Left renal pelvis (tissue), 4 donors: Measurements from ENCODE around the gene CRTC2. TPM values are rescaled to one million over a fixed set of nuclear protein-coding genes. Genes with fewer than 3 reads are reported as not detected.

Source experiments
- DNase-seq, 4 donors: peaks; one replicate each; pipeline ENCODE4 v3.0.0-alpha.2; 2013; ENCODE audit warnings: low read depth in 4 of 4, low spot score in 3 of 4
- polyA plus RNA-seq, 4 donors: library from polyadenylated mRNA; unstranded; fragments of 120-200 nt; gene quantifications; one replicate each; pipeline ENCODE4 v1.2.1, GENCODE V29; 2013; ENCODE audit not compliant: insufficient read length in 4 of 4

Gene CRTC2
- polyA plus RNA-seq, 4 donors, result 33.9 to 58.7 (median 43.8) TPM

DNA sequence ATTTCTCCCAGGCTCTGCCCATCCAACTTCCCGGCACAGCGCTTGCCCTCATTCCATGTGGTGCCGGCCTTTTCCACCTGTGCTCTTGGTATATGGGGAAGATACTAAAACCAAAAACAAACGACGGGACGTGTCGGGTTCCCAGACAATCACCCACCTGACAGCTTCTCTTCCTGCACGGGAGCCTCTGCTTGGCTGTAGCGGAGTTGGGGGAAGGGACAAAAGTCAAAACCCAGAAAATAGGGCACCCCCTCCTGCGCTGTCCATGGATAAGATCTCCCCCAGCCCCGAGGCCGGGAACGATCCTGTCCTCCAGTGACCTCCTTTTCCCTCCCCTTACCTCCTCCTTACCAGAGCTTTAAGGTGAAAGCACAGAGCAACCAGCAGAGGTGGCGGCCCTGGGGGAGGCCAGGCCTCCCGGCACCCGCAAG lies 18.4 kb upstream of the CRTC2 start:
- no peak for DNase-seq

DNA sequence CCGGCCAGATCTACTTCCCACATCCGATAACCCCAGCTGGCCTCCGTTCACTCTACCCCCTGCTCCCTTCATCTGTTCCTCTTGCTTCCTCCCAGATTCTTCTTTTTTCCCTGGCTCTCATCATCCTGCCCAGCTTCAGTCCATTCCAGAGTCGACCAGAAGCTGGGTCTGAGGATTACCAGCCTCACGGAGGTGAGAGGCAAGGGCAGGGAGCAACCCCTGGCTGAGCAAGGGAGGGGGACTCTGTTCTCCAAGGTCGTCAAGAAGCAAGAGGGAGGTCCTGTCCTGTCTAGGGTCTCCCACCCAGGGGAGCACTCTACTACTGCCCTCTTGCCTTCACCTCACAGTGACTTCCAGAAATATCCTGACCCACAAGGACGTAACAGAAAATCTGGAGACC lies 15.1 kb upstream of the CRTC2 start:
- DNase-seq, result no peak

DNA sequence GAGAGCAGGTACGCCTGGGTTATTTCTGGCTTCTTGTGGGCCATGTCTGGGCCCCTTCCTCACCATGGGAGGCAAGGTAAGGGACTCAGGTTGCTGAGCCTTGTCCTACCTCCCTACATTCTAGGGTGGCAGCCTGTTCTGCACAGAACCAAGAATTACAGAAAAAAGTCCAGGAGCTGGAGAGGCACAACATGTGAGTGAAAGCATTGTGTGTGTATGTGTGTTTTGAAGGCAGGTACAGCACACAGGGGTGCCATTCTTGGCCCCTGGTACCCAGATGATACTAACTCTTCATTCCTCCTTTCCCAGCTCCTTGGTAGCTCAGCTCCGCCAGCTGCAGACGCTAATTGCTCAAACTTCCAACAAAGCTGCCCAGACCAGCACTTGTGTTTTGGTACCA lies 14.7 kb upstream of the CRTC2 start:
- DNase-seq, result no peak

DNA sequence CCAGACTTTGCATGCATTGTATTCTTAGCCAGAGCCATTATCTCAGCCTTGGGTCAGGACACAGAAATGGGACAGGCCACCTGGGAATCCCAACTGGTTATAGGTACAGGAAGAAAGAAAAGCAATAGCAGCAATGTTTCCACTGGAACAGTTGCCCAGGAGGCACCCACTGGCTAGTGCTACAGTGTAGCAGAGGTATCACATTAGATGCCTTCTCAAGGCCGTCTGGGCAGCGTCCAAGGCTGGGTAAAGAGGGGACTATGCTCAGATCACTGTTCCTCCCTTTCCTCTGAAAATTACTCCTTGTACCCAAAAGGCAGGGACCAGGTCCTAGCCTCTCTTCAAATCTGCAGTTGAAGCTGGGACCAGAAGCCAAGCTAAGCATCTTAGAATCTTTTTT lies 11.9 kb upstream of the CRTC2 start:
- no peak for DNase-seq

DNA sequence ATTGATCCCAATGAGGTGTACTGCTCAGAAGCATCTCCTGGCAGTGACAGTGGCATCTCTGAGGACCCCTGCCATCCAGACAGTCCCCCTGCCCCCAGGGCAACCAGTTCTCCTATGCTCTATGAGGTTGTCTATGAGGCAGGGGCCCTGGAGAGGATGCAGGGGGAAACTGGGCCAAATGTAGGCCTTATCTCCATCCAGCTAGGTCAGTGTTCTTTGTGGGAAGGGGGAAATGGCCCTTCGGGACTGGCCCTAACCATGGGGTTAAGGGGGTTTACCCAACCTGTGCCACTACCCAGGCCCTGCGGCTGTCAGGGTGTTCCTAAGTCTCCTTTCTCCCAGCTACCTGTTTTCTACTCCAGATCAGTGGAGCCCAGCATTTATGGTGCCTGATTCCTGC lies 10.6 kb upstream of the CRTC2 start:
- DNase-seq, result no peak

DNA sequence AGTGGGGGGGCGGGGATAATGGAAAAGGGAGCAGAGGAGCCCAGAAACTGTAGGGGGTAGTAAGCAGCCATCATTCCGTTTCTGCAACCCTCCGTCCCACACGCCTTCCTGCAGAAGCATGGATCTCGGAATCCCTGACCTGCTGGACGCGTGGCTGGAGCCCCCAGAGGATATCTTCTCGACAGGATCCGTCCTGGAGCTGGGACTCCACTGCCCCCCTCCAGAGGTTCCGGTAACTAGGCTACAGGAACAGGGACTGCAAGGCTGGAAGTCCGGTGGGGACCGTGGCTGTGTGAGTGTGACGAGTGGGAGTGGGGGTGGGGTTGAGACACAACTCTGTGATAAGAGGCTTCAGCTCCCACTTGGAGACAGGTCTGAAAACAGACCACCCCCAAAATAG lies 10.0 kb upstream of the CRTC2 start:
- DNase-seq, result no peak

DNA sequence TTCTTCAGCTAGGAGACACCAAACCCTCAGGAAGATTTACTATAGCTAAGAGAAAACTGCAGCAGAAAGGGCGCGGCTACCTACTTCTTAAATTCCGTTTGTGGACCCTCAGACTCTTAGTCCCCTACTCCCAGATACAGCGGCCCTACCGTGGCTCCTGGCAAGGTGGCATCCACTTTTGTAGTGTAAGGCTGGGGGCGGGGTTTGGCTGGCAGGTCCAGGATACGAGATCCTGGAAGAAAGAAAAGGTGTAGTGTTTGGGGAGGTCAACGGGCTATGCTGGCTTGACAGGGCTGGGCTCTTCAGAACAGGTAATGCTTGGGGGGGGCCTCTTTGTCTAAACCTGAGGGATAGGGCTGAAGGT lies 9.6 kb upstream of the CRTC2 start:
- no peak for DNase-seq

DNA sequence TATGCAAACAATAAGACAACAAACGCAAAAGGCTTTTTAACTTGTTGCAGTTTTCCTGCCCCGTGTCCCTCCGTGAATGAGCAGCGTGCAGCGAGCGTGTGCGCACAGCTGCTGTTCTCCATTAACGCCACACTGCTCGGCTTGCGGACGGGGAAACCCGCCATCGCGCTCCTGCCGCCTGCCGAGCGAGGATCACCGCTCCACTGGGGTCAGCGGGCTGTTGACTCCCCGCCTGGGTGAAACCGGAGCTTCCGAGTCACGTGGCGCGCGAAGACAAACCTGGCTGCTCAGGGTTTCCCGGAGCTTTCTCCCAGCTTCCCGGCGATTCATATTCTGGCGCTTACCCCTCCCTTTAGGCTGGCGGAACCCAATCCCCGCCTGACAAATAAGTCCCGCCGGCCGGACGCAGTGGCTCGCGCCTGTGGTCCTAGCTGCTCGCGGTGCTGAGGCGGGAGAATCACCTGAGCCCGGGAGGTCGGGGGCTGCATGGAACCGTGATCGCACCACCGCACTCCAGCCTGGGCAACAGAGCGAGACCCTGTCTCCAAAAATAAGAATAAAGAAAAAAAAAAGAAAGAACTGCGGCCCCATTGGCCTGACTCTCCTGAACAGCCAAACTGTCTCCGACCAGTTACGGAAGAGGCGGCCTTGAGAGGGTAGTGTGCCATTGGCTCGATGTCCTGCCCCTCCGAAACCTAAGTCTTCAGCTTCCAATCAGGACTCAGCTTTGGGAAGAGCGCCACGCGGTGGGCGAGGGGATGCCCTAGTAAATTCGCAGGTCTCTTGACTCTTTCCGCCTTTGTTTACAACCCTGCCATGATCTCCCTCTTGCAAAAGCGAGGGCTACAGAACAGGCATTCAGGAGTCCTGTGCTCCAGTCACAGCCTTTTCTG lies 8.9 kb upstream of the CRTC2 start, which contains the start of gene CREB3L4:
CREB3L4 (plus strand) TSS at position 796 of the 893 bp plus-strand sequence. CDS start 624 bp downstream, outside the sequence.
- DNase-seq, result peak; percentile 92 to 97 (median 93)

DNA sequence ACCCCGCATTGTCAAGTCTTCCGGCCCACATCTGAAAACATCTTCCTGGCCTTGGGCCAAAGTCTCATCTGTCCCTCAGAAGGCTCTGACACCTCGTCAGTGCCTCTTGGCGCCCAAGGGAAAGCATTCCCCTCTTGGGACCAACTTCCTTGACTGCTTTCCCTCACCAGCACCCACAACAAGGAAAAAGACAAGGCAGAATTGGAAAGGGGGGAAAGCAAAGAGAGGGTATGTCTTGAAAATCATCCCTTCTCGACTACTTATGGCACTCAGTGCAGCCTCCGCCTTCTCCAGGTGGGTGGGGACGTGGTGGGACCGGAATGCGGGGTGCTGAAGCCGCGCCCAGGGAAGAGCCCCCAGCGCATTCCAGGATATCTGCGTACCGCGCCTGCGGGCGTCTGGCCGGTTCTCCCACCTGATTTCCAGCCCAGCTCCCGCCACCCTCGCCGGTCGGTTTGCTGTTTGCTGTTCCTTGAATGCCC lies 5.5 kb upstream of the CRTC2 start:
- DNase-seq, result no peak

DNA sequence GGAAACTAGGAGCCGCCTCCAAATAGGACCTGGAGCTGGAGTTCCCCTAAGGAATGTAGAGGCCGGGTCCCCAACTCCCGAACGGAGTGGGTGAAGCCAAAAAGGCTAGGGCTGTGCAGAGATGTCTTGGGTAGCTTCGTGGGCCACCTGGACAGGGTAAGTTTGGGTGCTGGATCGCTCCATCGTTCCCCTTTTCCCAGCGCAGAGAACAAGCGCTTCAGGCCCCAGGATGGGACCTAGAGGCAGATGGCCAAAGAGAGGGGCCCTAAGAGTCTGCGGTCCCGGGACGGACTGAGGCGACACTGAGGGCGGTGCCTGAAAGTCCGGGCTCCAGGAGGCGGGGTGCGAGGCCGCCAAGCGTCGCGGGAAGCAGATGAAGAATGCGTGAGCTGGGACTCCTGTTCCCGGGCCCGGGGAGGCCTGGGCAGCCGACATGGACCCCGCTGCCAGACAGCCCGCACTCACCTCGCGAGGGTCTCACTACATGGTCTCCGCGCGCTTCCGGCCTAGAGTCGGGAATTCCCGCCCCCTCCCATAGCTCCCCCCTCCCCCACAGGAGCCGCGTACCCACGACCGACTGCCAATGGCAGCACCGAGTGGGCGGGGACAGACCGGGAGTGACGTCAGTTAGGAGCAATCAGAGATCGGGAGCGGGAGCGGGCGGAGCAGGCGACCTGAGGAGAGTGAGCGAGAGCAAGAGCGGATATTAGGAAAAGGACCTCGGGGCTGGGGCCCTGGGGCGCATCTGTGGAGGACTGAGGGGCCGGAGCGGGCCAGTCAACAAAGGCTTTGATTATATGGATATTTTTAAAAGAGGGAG lies 4.8 kb upstream of the CRTC2 start, which contains the start of gene SLC39A1:
SLC39A1 (minus strand) TSS at position 508 of the 820 bp plus-strand sequence. CDS start 822 bp downstream, outside the sequence.
- DNase-seq, result peak; percentile 97 to 98 (median 97)

DNA sequence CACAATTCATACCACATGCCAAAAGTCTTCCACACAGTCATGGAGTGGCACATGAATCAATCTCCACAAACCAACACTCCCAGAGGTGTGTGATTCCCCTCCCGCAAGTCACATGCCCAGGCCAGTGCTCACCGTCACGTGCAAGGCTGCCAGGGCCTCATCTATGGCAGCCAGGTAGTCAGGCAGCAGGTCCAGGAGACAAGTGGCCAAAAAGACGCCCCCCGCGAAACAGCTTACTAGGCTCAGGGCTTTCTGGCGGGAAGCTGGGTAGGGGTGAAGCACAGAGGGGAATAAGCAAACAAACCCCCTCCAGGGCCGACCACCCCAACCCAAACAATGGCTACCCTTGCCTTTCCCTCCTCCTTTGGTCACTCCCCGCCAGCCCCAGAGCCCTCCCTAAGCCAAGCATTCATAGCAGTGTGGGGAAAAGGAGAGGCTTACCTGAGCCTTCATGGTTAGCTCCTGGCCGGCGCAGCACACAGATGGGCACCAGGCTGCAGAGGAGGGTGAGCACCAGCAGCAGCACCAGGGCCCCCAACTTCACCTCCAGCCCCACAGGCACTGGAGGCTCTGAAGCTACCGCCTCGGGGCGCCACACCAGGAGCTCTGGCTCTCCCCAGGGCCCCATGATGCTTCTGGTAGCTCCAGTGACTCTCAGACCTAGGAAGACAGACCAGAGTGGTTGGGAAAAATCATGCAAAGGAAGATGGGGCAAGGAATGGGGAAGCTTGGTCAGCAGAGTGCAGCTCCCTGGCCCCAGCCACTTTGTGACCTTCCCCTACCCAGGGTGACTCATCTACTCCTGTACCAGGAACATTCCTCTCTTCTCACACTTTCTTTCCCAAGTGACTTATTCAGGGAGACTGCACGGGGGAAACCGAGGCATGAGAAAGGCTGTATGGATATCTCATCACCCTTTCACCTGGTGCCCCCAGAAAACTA lies 3.9 kb upstream of the CRTC2 start:
- DNase-seq, result no peak

DNA sequence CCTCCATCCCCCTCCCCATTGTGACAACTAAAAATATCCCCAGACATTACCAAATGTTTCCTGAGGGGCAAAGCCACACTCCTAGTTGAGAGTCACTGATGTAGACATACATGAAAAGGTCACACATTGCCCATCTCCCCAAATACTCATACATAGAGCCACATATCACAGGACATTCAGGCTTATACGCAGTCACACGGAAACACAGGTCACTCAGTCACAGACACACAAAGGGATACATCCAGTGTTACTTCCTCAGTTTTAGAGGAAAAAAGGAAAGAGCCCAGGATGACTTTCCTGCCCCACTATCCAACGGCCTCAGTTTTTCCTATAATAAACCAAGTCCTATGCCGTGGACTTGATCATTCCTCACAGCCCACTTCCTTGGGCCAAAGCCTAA lies 3.0 kb upstream of the CRTC2 start:
- DNase-seq, result no peak

DNA sequence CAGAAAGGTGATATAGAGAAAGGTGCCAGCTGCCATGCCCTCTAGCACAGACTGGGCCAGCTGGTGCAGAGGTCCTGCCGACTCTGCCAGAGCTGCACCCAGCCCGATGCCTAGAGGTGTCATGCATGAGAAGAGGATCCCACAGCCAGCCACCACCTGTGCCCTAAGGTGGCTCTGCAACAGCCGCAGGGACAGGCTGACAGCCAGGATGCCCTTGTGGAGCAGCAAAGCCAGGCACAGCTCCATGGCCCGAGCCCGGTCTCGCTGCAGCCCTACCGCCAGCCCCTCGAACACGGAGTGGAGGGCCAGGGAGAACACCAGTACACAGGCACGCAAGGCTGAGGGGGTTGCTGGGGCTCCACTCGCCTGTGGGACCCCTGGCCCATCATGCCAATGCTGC lies 1.8 kb upstream of the CRTC2 start:
- no peak for DNase-seq

DNA sequence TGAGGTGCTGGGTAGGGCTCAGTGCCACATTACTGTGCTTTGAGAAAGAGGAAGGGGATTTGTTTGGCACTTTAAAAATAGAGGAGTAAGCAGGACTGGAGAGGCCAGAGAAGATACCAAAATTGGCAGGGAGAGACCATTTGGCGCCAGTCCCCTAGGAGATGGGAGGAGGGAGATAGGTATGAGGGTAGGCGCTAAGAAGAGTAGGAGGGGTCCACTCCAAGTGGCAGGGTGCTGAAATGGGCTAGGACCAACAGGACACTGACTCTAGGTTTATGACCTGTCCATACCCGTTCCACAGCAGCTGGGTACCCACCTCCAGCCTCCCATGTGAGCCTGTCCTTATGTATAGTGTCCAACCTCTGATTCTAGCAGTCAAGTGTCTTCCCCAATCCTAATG lies 1.0 kb upstream of the CRTC2 start:
- DNase-seq, result no peak

DNA sequence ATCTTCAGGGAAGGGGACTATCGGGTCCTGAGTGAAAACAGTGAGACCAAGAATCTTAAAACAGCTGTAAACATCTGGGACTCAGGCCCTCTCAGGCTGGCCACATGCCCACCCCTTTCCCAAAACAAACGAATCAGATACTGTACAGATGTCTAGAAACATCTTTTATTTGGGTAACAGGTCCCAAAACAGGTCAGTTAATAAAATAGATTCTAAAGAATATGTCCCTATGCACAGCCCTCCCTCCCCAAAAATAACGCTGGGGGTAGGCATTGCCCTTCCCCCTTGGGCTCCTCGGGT lies 499 bp upstream of the CRTC2 start:
- no peak for DNase-seq

DNA sequence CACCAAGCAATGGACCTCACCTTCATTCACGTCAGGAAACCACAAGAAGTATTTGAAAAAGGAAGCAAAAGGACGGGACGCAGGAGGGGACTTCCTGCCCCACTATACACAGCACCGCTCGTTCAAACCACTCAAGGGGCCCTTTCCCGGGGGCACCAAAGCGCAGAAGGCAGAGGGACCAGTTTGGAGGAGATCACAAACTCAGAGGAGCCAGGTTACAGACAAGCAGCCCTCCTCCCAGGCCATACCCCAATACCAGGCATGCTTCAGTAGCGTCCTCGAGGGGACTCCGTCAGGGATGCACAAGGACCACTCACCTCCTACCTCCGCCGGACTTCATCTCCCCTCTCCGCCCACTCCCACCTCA lies 685 bp downstream of the CRTC2 start:
- DNase-seq, result no peak

DNA sequence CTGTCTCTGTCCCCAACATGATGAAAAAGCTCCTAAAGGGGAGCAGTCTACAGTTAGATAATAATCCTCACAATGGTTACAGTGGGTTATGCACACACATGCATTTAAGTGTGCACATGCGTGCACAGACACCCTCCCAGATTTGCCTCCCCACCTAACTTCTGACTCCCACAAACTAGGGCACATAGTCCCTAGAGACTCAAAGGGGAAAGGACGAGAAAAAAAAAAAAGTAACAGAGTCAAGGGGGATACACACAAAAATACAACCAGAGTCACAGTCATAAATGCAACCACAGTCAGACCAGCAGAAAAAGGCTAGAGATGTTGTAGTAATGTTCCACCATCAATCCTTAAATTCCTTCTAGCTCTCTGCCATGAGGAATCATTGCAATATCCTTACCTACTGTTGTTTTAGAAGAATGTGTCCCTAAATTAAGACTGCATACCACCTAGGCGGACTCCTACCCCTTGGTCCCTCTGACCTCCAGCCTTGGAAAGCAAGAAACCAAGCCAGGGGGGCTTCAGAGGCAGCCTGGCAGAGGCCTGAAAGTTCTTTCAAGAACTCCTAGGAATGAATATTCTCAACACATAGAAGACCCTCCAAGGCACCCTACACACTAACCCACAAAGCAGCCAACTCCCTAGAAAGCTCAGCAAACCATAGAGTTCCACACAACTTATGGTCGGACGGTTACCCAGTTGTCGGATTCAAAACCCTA lies 1.3 kb downstream of the CRTC2 start:
- DNase-seq, result no peak

DNA sequence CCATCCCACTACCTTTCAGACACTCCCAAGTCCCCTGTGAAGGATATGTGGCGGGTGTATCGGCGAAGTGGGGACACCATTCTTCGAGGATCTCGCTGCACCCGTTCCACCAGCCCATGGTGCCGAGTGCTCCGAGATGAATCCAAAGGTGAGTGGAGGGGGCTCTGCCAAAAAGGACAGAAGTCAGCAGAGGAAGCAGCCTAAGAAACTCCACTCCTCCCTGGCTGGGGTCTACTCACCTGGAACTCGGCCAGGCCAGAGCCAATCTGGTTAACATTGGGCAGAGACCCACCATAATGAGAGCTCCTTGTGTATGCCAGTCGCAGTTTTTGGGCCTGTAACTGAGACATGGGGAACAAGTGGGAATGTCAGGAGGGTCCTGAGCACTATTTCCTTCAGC lies 3.6 kb downstream of the CRTC2 start:
- DNase-seq, result no peak

DNA sequence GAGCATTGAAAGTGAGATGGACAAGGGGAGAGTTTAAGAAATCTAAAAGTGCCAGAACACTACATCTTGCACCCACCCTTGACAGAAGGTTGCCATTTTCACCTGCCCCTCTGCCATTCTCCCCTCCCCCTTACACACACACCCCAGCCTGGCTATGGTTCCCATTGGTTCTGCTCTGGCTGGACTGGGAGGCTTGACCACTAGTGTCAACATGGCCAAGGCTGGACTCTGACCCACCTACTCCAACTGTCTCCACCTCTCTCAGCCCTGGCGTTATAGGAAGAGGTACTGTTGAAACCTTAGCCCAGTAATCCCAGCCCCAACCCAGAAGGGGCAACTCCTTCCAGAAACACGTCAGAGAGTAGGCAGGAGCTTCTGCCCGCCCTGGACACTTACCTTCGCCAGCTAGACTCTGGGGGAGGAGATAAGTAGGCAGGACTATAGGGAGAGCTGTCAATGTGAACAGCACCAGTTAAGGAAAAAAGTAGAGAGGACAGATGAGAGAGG lies 4.5 kb downstream of the CRTC2 start:
- no peak for DNase-seq

DNA sequence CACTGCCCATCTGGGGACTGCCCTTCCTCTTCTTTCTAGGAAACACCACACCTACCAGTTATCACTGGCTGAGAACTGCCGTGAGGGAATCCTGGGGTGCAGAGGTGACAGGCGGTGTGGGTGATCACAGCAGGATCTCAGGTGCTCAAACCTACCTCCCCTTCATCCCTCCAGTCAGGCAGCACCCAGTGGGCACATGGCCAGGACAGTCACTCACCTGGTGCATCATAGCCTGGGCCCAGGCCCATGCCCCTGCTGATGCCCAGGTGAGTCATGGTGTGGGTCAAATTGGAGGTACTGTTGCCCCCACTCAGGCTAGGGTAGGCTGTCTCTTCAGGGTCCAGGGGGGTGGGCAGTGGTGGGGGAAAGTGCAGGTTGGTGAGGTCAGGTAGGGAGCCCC lies 6.6 kb downstream of the CRTC2 start:
- DNase-seq, result no peak
